DND-41 (cell line): ENCODE results near the gene KLF3.

ENCODE experiments used
- EZH2 ChIP-seq: IDR thresholded peaks from 3 replicates; pipeline ENCODE4 v1.6.1; 2012; ENCODE audit warnings: borderline replicate concordance, low read depth, mild to moderate bottlenecking, moderate library complexity, low read length, inconsistent platforms; ENCODE audit not compliant: severe bottlenecking
- TF ChIP-seq, protein P1 (sequence below): IDR thresholded peaks from 2 replicates; pipeline ENCODE4 v1.5.1; 2012; ENCODE audit warnings: borderline replicate concordance, low read length, moderate library complexity, mild to moderate bottlenecking; ENCODE audit not compliant: poor library complexity, severe bottlenecking; ENCODE audit errors: extremely low read depth

DNA sequence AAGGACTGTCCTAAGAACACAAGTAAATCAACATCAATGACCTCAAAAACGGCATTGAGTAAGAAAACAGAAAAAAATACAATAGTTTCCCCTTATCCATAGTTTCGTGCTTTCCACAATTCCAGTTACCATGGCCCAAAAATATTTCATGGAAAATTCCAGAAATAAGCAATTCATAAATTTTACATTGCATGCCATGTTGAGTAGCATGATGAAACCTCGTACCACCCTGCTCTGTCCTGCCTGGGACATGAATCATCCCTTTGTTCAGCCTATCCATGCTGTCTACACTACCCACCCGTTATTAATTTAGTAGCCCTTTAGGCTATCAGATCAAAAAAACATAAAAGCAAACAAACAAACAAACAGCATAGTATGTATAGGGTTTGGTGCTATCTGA is 51.1 kb downstream of the KLF3 start:
- TF ChIP-seq, protein P1, sequence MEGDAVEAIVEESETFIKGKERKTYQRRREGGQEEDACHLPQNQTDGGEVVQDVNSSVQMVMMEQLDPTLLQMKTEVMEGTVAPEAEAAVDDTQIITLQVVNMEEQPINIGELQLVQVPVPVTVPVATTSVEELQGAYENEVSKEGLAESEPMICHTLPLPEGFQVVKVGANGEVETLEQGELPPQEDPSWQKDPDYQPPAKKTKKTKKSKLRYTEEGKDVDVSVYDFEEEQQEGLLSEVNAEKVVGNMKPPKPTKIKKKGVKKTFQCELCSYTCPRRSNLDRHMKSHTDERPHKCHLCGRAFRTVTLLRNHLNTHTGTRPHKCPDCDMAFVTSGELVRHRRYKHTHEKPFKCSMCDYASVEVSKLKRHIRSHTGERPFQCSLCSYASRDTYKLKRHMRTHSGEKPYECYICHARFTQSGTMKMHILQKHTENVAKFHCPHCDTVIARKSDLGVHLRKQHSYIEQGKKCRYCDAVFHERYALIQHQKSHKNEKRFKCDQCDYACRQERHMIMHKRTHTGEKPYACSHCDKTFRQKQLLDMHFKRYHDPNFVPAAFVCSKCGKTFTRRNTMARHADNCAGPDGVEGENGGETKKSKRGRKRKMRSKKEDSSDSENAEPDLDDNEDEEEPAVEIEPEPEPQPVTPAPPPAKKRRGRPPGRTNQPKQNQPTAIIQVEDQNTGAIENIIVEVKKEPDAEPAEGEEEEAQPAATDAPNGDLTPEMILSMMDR = no peak
- TF ChIP-seq EZH2 = no peak
